ENCODE data around the gene VPS26C. TPM values are rescaled to one million over a fixed set of nuclear protein-coding genes. Genes with fewer than 3 reads are reported as not detected.

The VPS26C gene
- total RNA-seq, 1 experiment from 2014 or later, result 58.0 TPM

DNA sequence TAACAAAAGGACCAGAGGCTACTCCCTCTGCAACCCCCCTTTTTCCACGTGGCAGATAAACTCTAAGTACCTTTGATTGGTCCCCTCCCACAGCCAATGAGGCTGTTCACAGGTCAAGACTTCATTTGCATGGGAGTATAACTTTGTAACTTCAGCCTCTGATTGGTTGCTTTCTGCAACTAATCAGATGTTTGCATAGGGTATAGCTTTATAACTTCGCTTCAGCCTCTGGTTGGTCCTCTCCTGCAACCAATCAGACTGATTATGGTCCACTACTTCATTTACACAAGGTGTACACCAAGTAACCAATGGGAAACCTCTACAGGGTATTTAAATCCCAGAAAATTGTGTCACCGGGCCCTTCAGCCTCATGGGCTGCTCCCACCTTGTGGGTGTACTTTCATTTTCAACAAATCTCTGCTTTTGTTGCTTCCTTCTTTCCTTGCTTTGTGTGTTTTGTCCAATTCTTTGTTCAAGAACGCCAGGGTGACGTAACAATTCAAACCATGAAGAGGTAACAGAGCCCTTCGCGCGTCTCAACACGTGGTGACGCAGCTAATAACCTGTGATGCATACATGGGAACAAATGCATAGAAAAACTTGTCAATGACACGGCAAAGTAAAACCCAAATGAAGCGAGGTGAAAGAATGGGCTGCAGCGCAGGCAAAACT, 47.2 kb downstream of the VPS26C start:
- H4K8ac ChIP-seq (replicated peaks; ENCODE audit: insufficient read length, low read depth, low read length), result no peak overlapping the region
- no peak for TF ChIP-seq CTCF (conservative IDR thresholded peaks at IDR 0.05)
- no peaks in the 10 kb centered on the region for H3K79me1 ChIP-seq (ENCODE audit: insufficient read depth, low read depth, low read length, poor library complexity, severe bottlenecking)
- H2BK5ac ChIP-seq (ENCODE audit: insufficient read length, low read length), result no peak overlapping the region
- peaks cover 9% of the 10 kb centered on the region for H3K23me2 ChIP-seq (ENCODE audit: insufficient read length, low read depth, low read length, poor library complexity, severe bottlenecking)
- no peak overlapping the region for H3K4ac ChIP-seq (ENCODE audit: low read depth, low read length)
- H4K91ac ChIP-seq (ENCODE audit: insufficient read length, low read depth, low read length), result no peak overlapping the region
- no peaks in the 10 kb centered on the region for H4K20me1 ChIP-seq (ENCODE audit: control insufficient read depth, insufficient read depth, insufficient read length)
- H3K14ac ChIP-seq (ENCODE audit: insufficient read depth, low read length), result no peak overlapping the region
- H2BK120ac ChIP-seq (ENCODE audit: low read depth, low read length, poor library complexity, severe bottlenecking), result no peak overlapping the region
- no peak for DNase-seq
- H3K23ac ChIP-seq (ENCODE audit: insufficient read length, low read depth, low read length), result no peak overlapping the region
- no CpG with 5 or more reads among the region's 13 CpGs for WGBS (ENCODE audit: extremely low coverage, insufficient read length, low lambda C conversion rate)
- H3K4me2 ChIP-seq (ENCODE audit: insufficient read depth, insufficient read length, low read length), result peak overlapping the region; percentile 62
- no peak overlapping the region for H3T11ph ChIP-seq (ENCODE audit: low read length)
- no peak overlapping the region for H2BK20ac ChIP-seq (ENCODE audit: low read depth, low read length, poor library complexity, severe bottlenecking)
- no peak overlapping the region for H2AK5ac ChIP-seq (ENCODE audit: insufficient read length, low read length)
- Mint-ChIP-seq H3K36me3 (ENCODE audit: insufficient read depth in 1 of 3, low read depth in 3 of 3) (peaks cover 21 to 39% (median 30%) of the 10 kb centered on the region in 3 experiments; a peak in 6 of 7 replicates), H3K27me3 (ENCODE audit: low read depth) (peaks cover 7% of the 10 kb centered on the region), H3K4me3 (peak overlapping the region in 1 of 2 experiments; percentile 35; a peak in 3 of 5 replicates), H3K27ac (no peak overlapping the region; a peak in 2 of 7 replicates), H3K4me1 (no peaks in the 10 kb centered on the region), H3K9me3 (peaks cover 2 to 16% of the 10 kb centered on the region in 2 experiments; a peak in 4 of 5 replicates)
- H3K4me1 ChIP-seq (ENCODE audit: insufficient read depth, low read length), result no peaks in the 10 kb centered on the region
- no peak overlapping the region for H2BK15ac ChIP-seq (ENCODE audit: low read depth, low read length)
- no peak overlapping the region for H2AFZ ChIP-seq (ENCODE audit: low read length)
- H3K9me3 ChIP-seq (ENCODE audit: control insufficient read depth, low read depth, low read length), result peaks cover 4% of the 10 kb centered on the region
- no peak overlapping the region for H3K27ac ChIP-seq (ENCODE audit: insufficient read length, low read depth, low read length)
- no peak overlapping the region for H2BK12ac ChIP-seq (ENCODE audit: insufficient read length, low read depth, low read length)
- H3K79me2 ChIP-seq (ENCODE audit: insufficient read depth, low read length), result no peaks in the 10 kb centered on the region
- H3K18ac ChIP-seq (ENCODE audit: insufficient read length, low read depth, low read length), result no peak overlapping the region
- no peak overlapping the region for H3K56ac ChIP-seq (ENCODE audit: insufficient read length, low read depth, low read length)
- H3K27me3 ChIP-seq (ENCODE audit: insufficient read depth, low read length), result no peaks in the 10 kb centered on the region
- H3K9ac ChIP-seq (ENCODE audit: extremely low read depth, insufficient read length, low read length), result no peak overlapping the region
- H4K5ac ChIP-seq (ENCODE audit: insufficient read length, low read depth, low read length), result no peak overlapping the region

Data from H9 (cell line).